IPS DF 6.9 (cell line): ENCODE measurements around the gene KLHDC9.
"Not testable (repeated sequence)": the region's sequence is repeated elsewhere in the genome, so short reads cannot be mapped to it uniquely, and the experiment has no call there.

ENCODE experiments used
- DNase-seq: peaks from one replicate; pipeline ENCODE4 v3.0.0-alpha.2; 2013; ENCODE audit warnings: low read depth, low spot score
- H3K27ac ChIP-seq: one replicate; pipeline ENCODE4 v1.5.1; 2013; ENCODE audit warnings: low read length, control low read depth
- H3K27me3 ChIP-seq: 2 replicates; pipeline ENCODE4 v1.6.1; 2013; ENCODE audit warnings: mild to moderate bottlenecking, low read length; ENCODE audit not compliant: control insufficient read depth, insufficient read depth
- H3K36me3 ChIP-seq: 2 replicates; pipeline ENCODE4 v1.6.1; 2013; ENCODE audit warnings: low read length; ENCODE audit not compliant: control insufficient read depth, insufficient read depth
- H3K4me1 ChIP-seq: 2 replicates; pipeline ENCODE4 v1.6.1; 2013; ENCODE audit warnings: low read length; ENCODE audit not compliant: control insufficient read depth, insufficient read depth
- H3K4me3 ChIP-seq: 2 replicates; pipeline ENCODE4 v1.5.1; 2013; ENCODE audit warnings: mild to moderate bottlenecking, low read length
- H3K9me3 ChIP-seq: 2 replicates; pipeline ENCODE4 v1.6.1; 2013; ENCODE audit warnings: low read length, inconsistent platforms; ENCODE audit not compliant: control insufficient read depth, insufficient read depth
- WGBS: extraction: QIAGEN DNeasy Blood & Tissue Kit; methylation state at CpG from one replicate; pipeline ENCODE4 v1.1.7; 2013; ENCODE audit warnings: mixed read lengths, missing lambda C conversion rate; ENCODE audit not compliant: insufficient read length, insufficient coverage; 5-methylcytosine and 5-hydroxymethylcytosine counted together

Gene KLHDC9

GRCh38 chr1:161098210-161099068, at the start of gene KLHDC9:
KLHDC9 (plus strand) TSS chr1:161098361; CDS start chr1:161098536, 175 bp downstream.
- peak; percentile 89 for DNase-seq
- no peak within 1 kb of the TSS for H3K27ac ChIP-seq
- H3K4me3 ChIP-seq = peak within 1 kb of the TSS; percentile 68
- peaks cover 8% of the 10 kb centered on the region; the same call in 1 of the 2 replicates for H3K36me3 ChIP-seq
- no CpG with 5 or more reads among the region's 71 CpGs for WGBS
- H3K4me1 ChIP-seq = no peaks in the 10 kb centered on the region
- H3K27me3 ChIP-seq = no peaks in the 10 kb centered on the region
- H3K9me3 ChIP-seq = no peaks in the 10 kb centered on the region

GRCh38 chr1:161048949-161049722, 49.0 kb upstream of the KLHDC9 start:
- no peaks in the 10 kb centered on the region for H3K36me3 ChIP-seq
- H3K4me1 ChIP-seq = no peaks in the 10 kb centered on the region; the same call in 1 of the 2 replicates
- H3K27ac ChIP-seq = no peak overlapping the region
- DNase-seq = no peak
- H3K4me3 ChIP-seq = no peak overlapping the region
- no peaks in the 10 kb centered on the region for H3K27me3 ChIP-seq
- no CpG with 5 or more reads among the region's 5 CpGs for WGBS
- H3K9me3 ChIP-seq = no peaks in the 10 kb centered on the region

- Histone ChIP-seq H3K9me3 (no peaks in the 10 kb centered on the region), H3K36me3 (no peaks in the 10 kb centered on the region), H3K4me1 (no peaks in the 10 kb centered on the region; the same call in 1 of the 2 replicates), H3K27me3 (no peaks in the 10 kb centered on the region), H3K27ac (no peak overlapping the region), H3K4me3 (no peak overlapping the region)
- no peak for DNase-seq
- no CpG with 5 or more reads among the region's 10 CpGs for WGBS
These were observed 46.9 kb upstream of the KLHDC9 start for GRCh38 chr1:161051219-161051618.

GRCh38 chr1:161052899-161053298, 45.3 kb upstream of the KLHDC9 start:
- no peaks in the 10 kb centered on the region for H3K4me1 ChIP-seq
- H3K36me3 ChIP-seq = no peaks in the 10 kb centered on the region
- no CpG with 5 or more reads among the region's 3 CpGs for WGBS
- no peaks in the 10 kb centered on the region for H3K27me3 ChIP-seq
- no peaks in the 10 kb centered on the region for H3K9me3 ChIP-seq
- H3K4me3 ChIP-seq = no peak overlapping the region
- no peak for DNase-seq
- no peak overlapping the region for H3K27ac ChIP-seq

GRCh38 chr1:161054232-161054631, 43.9 kb upstream of the KLHDC9 start:
- H3K36me3 ChIP-seq = no peaks in the 10 kb centered on the region
- DNase-seq = no peak
- no peaks in the 10 kb centered on the region for H3K27me3 ChIP-seq
- H3K4me1 ChIP-seq = no peaks in the 10 kb centered on the region
- WGBS = no CpG with 5 or more reads among the region's 4 CpGs
- no peak overlapping the region for H3K27ac ChIP-seq
- no peaks in the 10 kb centered on the region for H3K9me3 ChIP-seq
- no peak overlapping the region for H3K4me3 ChIP-seq

- no peaks in the 10 kb centered on the region for H3K36me3 ChIP-seq
- no CpG with 5 or more reads among the region's 7 CpGs for WGBS
These were observed 43.4 kb upstream of the KLHDC9 start for GRCh38 chr1:161054805-161055204.

GRCh38 chr1:161059293-161059692, 38.9 kb upstream of the KLHDC9 start:
- Histone ChIP-seq H3K27ac (no peak overlapping the region), H3K27me3 (no peaks in the 10 kb centered on the region), H3K4me3 (no peak overlapping the region), H3K36me3 (no peaks in the 10 kb centered on the region), H3K9me3 (no peaks in the 10 kb centered on the region), H3K4me1 (no peaks in the 10 kb centered on the region)
- no peak for DNase-seq
- no CpG with 5 or more reads among the region's 6 CpGs for WGBS

More at GRCh38 chr1:161054805-161055204, 43.4 kb upstream of the KLHDC9 start:
- no peak for DNase-seq
- no peaks in the 10 kb centered on the region for H3K9me3 ChIP-seq
- H3K27ac ChIP-seq = no peak overlapping the region
- no peaks in the 10 kb centered on the region for H3K4me1 ChIP-seq
- H3K27me3 ChIP-seq = no peaks in the 10 kb centered on the region
- H3K4me3 ChIP-seq = no peak overlapping the region

GRCh38 chr1:161061419-161061818, 36.7 kb upstream of the KLHDC9 start:
- no peaks in the 10 kb centered on the region for H3K9me3 ChIP-seq
- H3K4me1 ChIP-seq = no peaks in the 10 kb centered on the region
- H3K27me3 ChIP-seq = no peaks in the 10 kb centered on the region
- WGBS = no CpG with 5 or more reads among the region's 4 CpGs
- no peak for DNase-seq
- no peak overlapping the region for H3K27ac ChIP-seq
- no peak overlapping the region for H3K4me3 ChIP-seq
- no peaks in the 10 kb centered on the region for H3K36me3 ChIP-seq

- not testable (repeated sequence) for H3K9me3 ChIP-seq, H3K4me1 ChIP-seq, DNase-seq, H3K4me3 ChIP-seq, H3K27ac ChIP-seq, H3K27me3 ChIP-seq, H3K36me3 ChIP-seq
- no CpG with 5 or more reads among the region's 6 CpGs for WGBS
These were observed 34.2 kb upstream of the KLHDC9 start for GRCh38 chr1:161063936-161064335.

GRCh38 chr1:161065681-161066080, 32.5 kb upstream of the KLHDC9 start:
- not testable (repeated sequence) for DNase-seq, H3K27ac ChIP-seq, H3K27me3 ChIP-seq, H3K9me3 ChIP-seq, H3K4me1 ChIP-seq, H3K4me3 ChIP-seq, H3K36me3 ChIP-seq
- WGBS = no CpG with 5 or more reads among the region's 7 CpGs
